HG03558 (cell line): ENCODE data around the gene LGALSL.

Experiments used
- ATAC-seq: cut with Tn5 transposase; IDR thresholded peaks from one replicate; pipeline ENCODE4 v1.9.1; 2021; ENCODE audit warnings: moderate number of reproducible peaks; ENCODE audit not compliant: unreplicated experiment; ENCODE audit errors: extremely low read depth

The LGALSL gene

DNA sequence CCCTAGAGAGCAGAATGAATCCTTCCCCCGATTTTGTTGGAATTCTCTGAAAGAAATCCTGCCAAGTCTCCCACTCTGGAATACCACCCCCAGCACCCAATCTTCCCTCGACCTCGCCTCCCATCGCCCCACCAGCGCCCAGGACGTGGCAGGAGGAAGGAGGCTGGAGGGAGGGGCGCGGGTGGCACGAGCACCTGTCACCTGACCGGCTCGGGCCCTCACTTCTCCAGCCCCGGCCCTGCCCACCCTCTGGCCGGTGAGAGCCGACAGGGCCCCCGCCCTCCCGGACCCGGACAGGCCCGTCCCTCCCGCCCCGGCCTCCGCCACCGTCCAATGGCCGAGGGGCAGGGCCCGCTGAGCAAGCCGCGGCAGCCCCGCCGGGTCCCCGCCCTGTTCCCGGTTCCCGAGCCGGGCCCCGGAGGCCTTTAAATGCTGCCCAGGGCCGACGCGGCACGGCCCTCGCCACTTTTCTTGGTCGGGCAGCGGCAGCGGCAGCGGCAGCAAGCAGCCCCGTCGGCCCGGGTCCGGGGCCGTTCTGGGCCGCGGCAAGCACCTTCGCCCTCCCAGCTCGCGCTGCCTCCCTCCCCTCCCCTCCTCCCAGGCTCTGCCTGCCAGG, at the start of gene LGALSL:
TSS of gene LGALSL (plus strand) at position 393 of the 616 bp plus-strand sequence. CDS start 384 bp downstream, outside the sequence.
- ATAC-seq: no peak

GRCh38 chr2:64404743-64405142, 49.2 kb upstream of the LGALSL start:
- no peak for ATAC-seq

GRCh38 chr2:64405581-64406406, 48.2 kb upstream of the LGALSL start:
- ATAC-seq: no peak

DNA sequence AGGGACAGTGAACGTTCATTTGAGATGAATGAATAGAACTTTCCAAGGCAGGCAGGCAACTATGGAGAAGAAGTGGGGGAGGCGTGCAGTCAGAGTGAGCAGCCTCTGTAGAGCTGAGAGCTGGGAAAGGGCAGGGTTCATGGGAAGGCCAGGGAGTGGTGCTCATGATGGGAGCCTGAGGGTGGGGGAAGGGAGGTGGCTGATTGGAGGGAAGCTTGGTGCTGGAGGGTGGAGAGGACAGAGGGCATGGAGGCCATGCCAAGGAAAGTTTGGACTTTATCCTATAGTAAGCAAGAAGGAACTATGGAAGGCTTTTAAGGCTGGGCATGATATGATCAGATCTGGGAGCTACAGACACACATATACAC, 47.6 kb upstream of the LGALSL start:
- no peak for ATAC-seq

- ATAC-seq: no peak
Measured at GRCh38 chr2:64408031-64408430, 45.9 kb upstream of the LGALSL start.

DNA sequence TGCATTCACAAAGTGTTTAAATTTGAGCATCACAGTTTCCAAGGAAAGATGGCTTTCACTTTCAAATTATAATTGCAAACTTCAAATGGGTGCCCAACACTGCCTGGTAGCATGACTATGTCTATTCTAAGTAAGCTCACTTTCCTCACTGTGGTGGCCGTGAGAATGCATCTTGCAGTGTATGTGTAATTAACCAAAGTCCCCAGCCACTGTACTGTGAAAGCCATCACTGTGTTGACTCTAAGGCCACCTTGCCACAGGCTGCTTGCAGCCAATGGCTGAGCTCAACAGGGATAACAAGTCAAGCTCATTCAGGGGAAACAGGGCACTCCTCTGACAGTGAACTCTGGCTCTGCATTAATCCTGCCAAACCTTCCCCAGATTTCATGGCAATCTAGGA, 43.3 kb upstream of the LGALSL start:
- ATAC-seq: no peak

DNA sequence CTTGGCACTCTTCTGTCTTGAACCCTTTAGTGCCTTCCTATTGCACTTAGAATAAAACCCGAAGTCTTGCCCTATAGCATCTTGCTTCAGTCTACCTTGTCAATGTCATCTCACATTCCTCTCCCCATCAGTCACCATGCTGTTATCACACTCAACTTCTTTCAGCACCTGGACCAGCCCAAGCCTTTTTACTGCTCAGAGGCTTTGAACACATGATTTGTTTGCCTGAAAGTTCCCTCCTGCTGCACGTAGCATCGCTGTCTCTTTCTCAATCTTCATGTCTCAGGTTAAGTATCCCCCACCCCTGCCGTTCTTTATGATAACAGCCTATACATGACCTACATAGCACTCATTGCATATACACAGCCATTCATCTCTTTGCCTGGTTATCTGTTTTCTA, 41.3 kb upstream of the LGALSL start:
- no peak for ATAC-seq

DNA sequence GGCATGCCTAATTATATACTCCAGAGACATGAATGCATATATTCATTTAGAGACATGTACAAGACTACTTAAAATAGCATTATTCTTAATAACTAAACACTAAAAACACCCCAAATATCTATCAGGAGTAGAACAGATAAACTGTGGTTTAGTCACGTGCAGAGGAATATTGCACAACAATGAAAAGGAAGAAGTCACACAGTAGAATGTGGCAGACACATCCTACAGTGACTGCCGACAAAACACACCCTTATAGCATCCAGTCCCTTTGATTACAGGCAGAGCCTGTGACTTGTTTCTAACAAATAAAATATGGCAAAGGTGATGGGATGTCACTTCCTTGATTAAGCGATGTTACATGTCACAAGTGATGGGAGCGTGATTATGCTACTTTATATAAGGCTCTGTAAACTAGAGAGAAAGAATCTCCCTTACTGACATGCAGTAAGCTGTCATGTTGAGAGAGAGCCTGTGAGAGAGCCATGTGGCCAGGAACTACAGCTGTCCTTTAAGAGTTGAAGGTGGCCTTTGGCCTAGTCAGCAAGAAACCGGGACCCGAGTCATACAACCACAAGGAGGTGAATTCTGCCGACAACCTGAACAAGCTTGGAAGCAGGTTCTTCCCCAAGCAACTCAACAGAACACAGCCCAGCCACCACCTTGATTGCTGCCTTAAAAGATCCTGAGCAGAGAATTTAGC, 39.1 kb upstream of the LGALSL start:
- ATAC-seq: no peak

- ATAC-seq: no peak
Measured at GRCh38 chr2:64417624-64418023, 36.3 kb upstream of the LGALSL start.

DNA sequence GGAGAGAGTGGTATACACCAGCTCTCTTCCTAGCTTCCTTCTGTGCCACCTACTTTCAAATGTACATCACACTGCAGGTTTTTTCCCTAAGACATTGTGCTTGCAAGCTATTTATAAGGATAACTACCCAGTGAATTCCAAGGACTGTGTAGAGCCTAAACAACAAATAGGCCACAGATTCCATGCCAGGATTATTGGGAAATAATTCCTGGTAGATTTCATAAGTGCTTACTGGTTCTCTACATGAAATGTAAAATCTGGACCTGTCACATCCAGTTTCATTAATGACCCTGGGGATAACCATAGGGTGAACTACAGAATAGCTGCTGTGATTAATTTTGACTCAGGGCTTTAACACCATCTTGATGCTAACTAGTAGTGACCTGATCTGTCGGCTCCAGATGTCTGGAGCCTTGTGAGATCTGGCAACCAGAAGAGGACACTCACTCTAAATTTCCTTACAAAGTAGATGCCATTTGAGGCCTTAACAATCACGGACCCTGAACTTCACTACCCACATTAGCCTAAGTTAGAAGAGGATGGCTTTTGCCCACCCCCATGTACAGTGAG, 34.3 kb upstream of the LGALSL start:
- no peak for ATAC-seq

- no peak for ATAC-seq
Measured at GRCh38 chr2:64420677-64421076, 33.3 kb upstream of the LGALSL start.

DNA sequence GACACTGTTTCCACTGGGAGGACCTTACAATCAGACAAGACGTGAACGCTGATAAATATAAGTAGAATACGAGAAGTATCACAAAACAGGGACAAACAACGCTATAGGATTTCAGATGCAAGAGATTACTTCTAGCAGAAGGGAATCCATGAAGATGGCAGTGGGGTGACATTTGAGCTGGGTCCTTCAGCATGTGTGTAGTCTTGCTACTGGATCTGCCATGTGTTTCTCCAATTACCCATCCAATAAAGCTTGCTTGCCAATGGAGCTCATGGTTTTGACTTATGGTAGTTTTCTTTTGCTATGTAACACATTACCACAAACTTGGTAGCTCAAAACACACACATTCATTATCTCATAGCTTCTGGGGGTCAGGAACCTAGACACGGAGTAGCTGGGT, 32.8 kb upstream of the LGALSL start:
- no peak for ATAC-seq

DNA sequence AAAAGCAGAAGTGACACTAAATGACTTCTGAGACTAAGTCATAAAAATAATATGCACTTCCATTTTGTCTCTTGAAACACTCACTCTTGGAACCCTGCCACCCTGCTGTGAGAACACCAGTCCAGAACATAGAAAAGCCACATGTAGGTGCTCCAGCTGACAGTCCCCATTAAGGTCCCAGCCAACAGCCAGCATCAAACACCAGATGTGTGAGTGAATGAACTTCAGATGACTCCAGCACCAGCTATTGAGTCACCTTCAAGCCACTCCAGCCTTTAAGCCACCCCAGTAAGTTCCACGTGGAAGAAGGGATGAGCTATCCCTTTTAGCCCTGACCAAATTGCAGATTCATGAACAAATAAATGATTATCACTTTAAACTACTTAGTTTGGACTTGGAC, 31.5 kb upstream of the LGALSL start:
- no peak for ATAC-seq

DNA sequence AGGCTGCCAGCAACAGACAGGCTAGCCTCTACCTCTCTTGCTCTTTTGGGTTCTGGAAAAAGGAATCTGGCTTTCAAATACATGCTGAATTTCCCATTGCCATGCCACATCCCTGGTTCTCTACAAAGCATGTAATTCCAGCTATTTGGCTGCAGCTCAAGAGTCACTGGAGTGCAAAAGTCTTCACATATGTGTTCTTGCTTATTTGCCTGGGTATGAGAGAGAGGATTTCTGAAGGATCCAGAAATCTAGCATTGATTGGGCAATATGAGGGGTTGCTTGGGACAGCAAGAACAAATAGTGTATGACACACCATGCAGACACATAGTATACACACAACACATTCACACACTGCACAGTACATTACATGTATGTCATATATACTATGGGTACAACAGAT, 30.7 kb upstream of the LGALSL start:
- no peak for ATAC-seq

DNA sequence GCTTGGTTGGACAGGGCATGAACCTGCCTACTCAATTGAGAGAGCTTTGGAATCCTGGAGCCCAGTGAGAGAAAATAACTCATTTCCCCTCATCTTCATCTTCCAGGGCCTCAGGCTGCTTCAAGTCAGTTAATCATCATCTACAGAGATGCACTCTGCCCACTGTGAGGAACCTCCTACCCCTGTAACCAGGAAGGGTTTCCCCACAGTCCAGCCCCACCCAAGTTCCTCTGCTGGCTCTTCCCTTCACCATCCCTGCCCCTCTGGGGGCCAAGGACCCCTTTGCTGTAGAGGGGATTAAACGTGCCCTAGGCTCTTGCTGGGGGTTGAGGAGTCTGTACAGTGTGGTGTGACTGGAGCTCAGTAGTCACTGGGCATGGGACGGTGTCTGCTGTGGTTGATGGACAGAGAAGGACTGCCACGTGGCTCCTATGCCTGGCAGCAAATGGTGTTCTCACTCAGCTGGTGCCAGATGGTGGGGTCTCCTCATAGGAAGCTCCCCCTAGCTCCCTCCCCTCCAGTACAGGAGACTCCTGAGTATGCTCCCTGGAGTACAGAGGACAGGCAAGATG, 29.5 kb upstream of the LGALSL start:
- ATAC-seq: no peak

DNA sequence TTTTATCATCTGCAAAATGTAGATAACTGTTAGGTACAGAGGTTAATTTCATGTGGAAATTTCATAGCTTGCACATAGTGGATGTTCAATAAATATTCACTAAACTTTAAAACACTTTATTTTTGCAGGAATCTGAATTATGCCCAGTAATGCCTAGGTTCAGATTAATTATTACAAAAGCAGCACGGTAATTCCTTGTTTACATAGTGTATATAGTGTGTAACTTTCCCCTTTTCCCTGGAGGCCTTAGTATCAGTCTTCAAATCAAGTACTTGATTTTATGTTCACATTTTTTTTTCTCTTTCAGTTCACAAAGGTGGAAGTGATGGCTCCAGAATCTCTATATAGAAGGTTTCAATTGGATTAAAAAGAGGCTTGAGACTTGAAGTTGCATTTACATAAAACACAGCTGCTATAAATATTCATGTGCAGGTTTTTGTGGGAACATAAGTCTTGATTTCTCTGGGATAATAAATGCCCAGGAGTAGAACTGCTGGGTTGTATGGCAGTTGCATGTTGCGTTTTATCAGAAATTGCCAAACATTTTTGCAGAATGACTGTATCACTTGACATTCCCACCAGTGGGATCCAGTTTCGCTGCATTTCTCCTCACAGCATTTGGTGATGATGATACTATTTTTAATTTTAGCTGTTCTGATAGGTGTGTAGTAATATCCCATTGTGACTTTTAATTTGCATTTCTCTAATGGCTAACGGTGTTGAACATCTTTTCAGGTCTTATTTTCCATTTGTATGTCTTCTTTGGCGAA, 27.6 kb upstream of the LGALSL start:
- ATAC-seq: no peak

- ATAC-seq: no peak
Measured at GRCh38 chr2:64434039-64434657, 19.8 kb upstream of the LGALSL start.

- no peak for ATAC-seq
Measured at GRCh38 chr2:64437883-64438282, 16.1 kb upstream of the LGALSL start.

DNA sequence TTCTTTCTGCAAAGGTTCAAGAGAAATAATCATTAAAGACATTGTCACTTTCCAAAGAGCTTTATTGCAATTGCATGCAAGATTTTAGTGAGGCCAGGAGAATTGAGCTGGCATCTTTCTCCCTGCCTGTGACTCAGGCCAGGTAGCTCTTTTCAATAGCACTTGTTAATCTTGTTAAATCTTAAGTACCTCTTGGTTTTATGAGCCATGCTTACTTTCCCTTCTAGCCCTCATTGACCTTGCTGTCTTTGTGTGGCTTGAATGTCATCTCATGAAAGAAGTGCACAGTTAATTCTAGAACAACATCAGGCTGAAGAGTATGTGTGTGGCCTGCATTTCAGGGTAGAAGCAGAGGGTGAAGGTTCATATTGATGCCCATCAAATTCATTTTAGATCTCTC, 14.8 kb upstream of the LGALSL start:
- ATAC-seq: no peak

- ATAC-seq: no peak
Measured at GRCh38 chr2:64440843-64441242, 13.1 kb upstream of the LGALSL start.
